Activated CD4-positive, alpha-beta memory T cell treated with anti-CD3 and anti-CD28 coated beads for 36 hours (primary cell): ENCODE data around the gene OR14A16. TPM values are rescaled to one million over a fixed set of nuclear protein-coding genes. Genes with fewer than 3 reads are reported as not detected.

Source experiments
- CTCF ChIA-PET: fragments of 350-600 bp; sonication (Branson Sonifier 250); formaldehyde crosslinking; loops from one replicate; lab custom pipeline; 2021; ENCODE audit warnings: antibody characterized with exemption, inconsistent platforms; lab: Charles Lee
- POLR2A ChIA-PET: fragments of 350-600 bp; sonication (Branson Sonifier 250); formaldehyde crosslinking; loops from one replicate; lab custom pipeline; 2021; ENCODE audit warnings: antibody characterized with exemption; lab: Charles Lee
- DNase-seq: peaks from one replicate; pipeline ENCODE4 v3.0.0-alpha.2; 2020
- H3K27ac Mint-ChIP-seq: one replicate; pipeline ENCODE4 v1.8.0; 2021; ENCODE audit warnings: mixed read lengths
- H3K27me3 Mint-ChIP-seq: one replicate; pipeline ENCODE4 v1.8.0; 2021; ENCODE audit warnings: mixed read lengths
- H3K36me3 Mint-ChIP-seq: one replicate; pipeline ENCODE4 v1.8.0; 2021; ENCODE audit warnings: mixed read lengths
- H3K4me1 Mint-ChIP-seq: one replicate; pipeline ENCODE4 v1.8.0; 2021; ENCODE audit warnings: low read depth, mixed read lengths
- H3K4me3 Mint-ChIP-seq: one replicate; pipeline ENCODE4 v1.8.0; 2021; ENCODE audit warnings: mild to moderate bottlenecking, mixed read lengths
- H3K9me3 Mint-ChIP-seq: one replicate; pipeline ENCODE4 v1.8.0; 2021; ENCODE audit warnings: mixed read lengths
- intact Hi-C: fragments of 100-400 bp; cut with micrococcal nuclease; formaldehyde crosslinking; loops from one replicate; pipeline ENCODE4 v1.15.1; 2023
- total RNA-seq, 2 experiments: library from RNA; stranded (reverse); gene quantifications; one replicate each; pipeline ENCODE4 v1.2.3, GENCODE V29; 2021

The OR14A16 gene
- total RNA-seq, 2 experiments from 2014 or later = not detected

GRCh38 chr1:247845011-247845692 lies 21.2 kb upstream of the OR14A16 start:
- no peak for DNase-seq
- CTCF ChIA-PET = no interaction called here
- H3K4me1 Mint-ChIP-seq = no peaks in the 10 kb centered on the region
- no peak overlapping the region for H3K4me3 Mint-ChIP-seq
- intact Hi-C loops = no loop called here
- H3K9me3 Mint-ChIP-seq = no peaks in the 10 kb centered on the region
- no peak overlapping the region for H3K27ac Mint-ChIP-seq
- POLR2A ChIA-PET = no interaction called here
- H3K27me3 Mint-ChIP-seq = no peaks in the 10 kb centered on the region
- H3K36me3 Mint-ChIP-seq = no peaks in the 10 kb centered on the region

DNA sequence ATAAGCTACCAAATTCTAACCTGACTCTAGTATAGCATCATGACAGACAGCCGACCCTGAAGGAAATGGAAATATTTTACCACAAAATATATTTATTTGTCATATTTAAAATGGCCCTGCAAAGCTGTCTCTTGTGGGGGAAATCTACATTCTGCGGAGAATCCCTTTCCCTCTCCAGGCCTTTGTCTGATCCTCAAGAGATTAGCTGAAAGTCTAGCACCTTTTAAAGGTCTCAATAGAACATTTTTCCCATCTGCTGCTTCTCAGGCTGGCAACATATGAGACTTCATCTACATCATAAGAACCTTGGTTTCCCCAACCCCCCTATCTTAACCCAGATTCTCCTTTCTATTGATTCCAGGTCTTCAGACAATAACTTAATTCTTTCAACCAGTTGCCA lies 19.5 kb upstream of the OR14A16 start:
- no peaks in the 10 kb centered on the region for H3K4me1 Mint-ChIP-seq
- POLR2A ChIA-PET = no interaction called here

DNA sequence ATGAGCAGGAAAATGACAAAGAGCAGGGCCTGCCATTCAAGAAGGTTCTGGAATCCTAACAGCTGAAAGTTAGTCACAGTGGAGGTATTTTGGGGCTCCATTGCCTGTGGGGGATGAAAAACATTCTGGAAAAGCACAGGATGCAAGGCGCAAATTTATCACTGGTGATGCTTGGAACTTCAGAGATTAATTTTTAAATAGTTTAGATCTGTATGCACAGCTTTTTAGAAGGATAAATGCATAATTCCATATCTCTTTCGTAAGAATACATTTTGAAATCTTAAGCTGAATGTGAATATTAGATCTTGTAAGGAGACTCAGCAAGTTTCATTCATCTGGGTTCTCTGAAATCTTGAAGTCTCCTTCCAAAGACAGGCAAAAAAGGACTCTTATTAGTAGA lies 17.9 kb upstream of the OR14A16 start, which contains the start of gene OR11L1:
OR11L1 (minus strand) TSS at position 101 of the 400 bp plus-strand sequence; CDS start at position 101, 0 bp downstream.
- DNase-seq = no peak
- Mint-ChIP-seq H3K9me3 (no peaks in the 10 kb centered on the region), H3K4me3 (no peak within 1 kb of the TSS), H3K36me3 (no peaks in the 10 kb centered on the region), H3K4me1 (no peaks in the 10 kb centered on the region), H3K27ac (no peak within 1 kb of the TSS), H3K27me3 (no peaks in the 10 kb centered on the region)
- ChIA-PET CTCF (no interaction called here), POLR2A (no interaction called here)
- intact Hi-C loops = no loop called here

More for the DNA sequence above, 19.5 kb upstream of the OR14A16 start:
- intact Hi-C loops = no loop called here
- H3K27me3 Mint-ChIP-seq = no peaks in the 10 kb centered on the region
- CTCF ChIA-PET = no interaction called here
- no peaks in the 10 kb centered on the region for H3K9me3 Mint-ChIP-seq
- H3K27ac Mint-ChIP-seq = no peak overlapping the region
- DNase-seq = no peak
- H3K4me3 Mint-ChIP-seq = no peak overlapping the region
- no peaks in the 10 kb centered on the region for H3K36me3 Mint-ChIP-seq

GRCh38 chr1:247840818-247841217 lies 16.9 kb upstream of the OR14A16 start:
- intact Hi-C loops = no loop called here

DNA sequence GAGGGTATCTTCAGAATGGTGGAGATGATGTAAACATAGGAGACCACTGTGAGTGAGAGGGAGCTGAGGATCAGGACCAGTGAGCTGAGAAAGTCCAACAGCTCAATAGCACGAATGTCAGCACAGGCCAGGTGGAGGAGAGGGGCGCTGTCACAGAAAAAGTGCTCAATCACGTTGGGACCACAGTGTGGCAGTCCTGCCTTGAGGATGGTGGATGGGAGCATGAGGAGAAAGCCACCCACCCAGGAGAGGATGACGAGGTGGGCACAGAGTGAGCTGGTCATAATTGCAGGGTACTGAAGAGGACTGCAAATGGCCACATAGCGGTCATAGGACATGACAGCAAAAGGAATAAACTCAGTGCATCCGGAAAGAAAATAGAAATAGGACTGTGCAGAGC lies 9.7 kb upstream of the OR14A16 start:
- Mint-ChIP-seq H3K27ac (no peak overlapping the region), H3K4me3 (no peak overlapping the region), H3K36me3 (no peaks in the 10 kb centered on the region), H3K27me3 (peaks cover 4% of the 10 kb centered on the region), H3K4me1 (no peaks in the 10 kb centered on the region), H3K9me3 (no peaks in the 10 kb centered on the region)
- POLR2A ChIA-PET = no interaction called here
- DNase-seq = no peak
- CTCF ChIA-PET = no interaction called here
- intact Hi-C loops = no loop called here

More at GRCh38 chr1:247840818-247841217, 16.9 kb upstream of the OR14A16 start:
- no peaks in the 10 kb centered on the region for H3K4me1 Mint-ChIP-seq
- ChIA-PET POLR2A (no interaction called here), CTCF (no interaction called here)
- H3K36me3 Mint-ChIP-seq = no peaks in the 10 kb centered on the region
- no peak overlapping the region for H3K27ac Mint-ChIP-seq
- H3K9me3 Mint-ChIP-seq = no peaks in the 10 kb centered on the region
- H3K27me3 Mint-ChIP-seq = no peaks in the 10 kb centered on the region
- no peak for DNase-seq
- no peak overlapping the region for H3K4me3 Mint-ChIP-seq

DNA sequence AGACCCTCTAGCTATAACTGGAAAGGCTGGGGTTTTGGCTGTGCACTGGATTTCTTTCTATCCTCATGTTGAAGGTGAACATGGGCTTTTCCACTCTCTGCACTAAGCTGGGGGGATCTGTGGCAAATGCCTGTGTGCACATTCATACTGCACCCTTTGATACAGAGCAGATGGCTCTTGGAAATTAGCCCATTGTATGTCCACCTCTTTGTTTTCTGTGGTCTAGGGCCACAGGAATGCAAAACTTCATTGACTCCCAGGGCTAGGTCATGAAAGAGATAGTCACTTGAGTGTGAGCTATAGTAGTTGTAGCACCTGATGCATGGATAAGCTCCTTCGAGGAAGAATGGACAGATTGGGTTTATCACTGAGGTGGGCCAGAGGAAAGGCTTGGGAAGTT lies 5.7 kb upstream of the OR14A16 start:
- H3K4me1 Mint-ChIP-seq = no peaks in the 10 kb centered on the region
- intact Hi-C loops = no loop called here
- POLR2A ChIA-PET = no interaction called here
- no peaks in the 10 kb centered on the region for H3K36me3 Mint-ChIP-seq
- no peak overlapping the region for H3K4me3 Mint-ChIP-seq
- no peaks in the 10 kb centered on the region for H3K9me3 Mint-ChIP-seq
- no peak overlapping the region for H3K27ac Mint-ChIP-seq
- no peak for DNase-seq
- CTCF ChIA-PET = no interaction called here
- peaks cover 4% of the 10 kb centered on the region for H3K27me3 Mint-ChIP-seq

DNA sequence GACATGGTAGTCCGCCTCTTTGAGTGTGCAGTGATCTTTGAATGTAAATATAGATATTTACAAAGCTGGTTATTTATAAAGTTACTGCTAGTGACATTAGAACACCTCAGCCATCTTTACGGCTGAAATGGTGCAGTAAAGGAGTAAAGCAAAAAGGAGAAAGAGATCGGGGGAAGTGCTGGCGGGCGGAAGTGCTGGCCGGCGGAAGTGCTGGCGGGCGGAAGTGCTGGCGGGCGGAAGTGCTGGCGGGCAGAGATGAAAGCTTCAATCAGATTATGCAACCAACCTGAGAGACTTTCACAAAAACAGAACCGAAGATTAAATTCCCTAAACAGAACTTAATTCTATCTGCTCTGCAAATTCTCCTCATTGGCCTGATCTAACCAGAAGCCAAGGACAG lies 1.4 kb upstream of the OR14A16 start:
- CTCF ChIA-PET = no interaction called here

DNA sequence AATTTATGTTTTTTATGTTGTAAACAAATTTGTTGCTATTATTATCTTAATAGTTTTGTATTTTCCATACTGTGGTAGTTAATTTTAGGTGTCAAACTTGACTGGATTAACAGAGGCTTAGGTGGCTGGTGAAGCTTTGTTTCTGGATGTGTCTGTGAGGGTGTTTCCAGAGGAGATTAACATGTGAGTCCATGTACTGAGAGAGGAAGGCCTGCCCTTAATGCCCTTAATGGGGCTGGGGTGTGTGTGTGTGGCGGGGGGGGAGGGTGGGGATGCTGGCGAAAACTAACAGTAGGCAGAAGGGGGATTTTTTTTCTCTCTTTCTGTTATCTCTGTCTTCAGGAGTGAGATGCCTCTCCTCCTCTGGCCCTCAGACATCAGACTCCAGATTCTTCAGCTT lies 1.9 kb downstream of the OR14A16 start:
- Mint-ChIP-seq H3K4me1 (no peaks in the 10 kb centered on the region), H3K27me3 (no peaks in the 10 kb centered on the region), H3K9me3 (no peaks in the 10 kb centered on the region), H3K27ac (no peak overlapping the region), H3K36me3 (no peaks in the 10 kb centered on the region), H3K4me3 (no peak overlapping the region)
- ChIA-PET POLR2A (no interaction called here), CTCF (no interaction called here)
- intact Hi-C loops = no loop called here
- no peak for DNase-seq

More for the DNA sequence above, 1.4 kb upstream of the OR14A16 start:
- H3K9me3 Mint-ChIP-seq = no peaks in the 10 kb centered on the region
- no peaks in the 10 kb centered on the region for H3K27me3 Mint-ChIP-seq
- H3K4me3 Mint-ChIP-seq = no peak overlapping the region
- intact Hi-C loops = no loop called here
- no peak for DNase-seq
- POLR2A ChIA-PET = interaction anchor here (0.7 kb wide), 1 partner anchor 99 kb away, joined by 3 read pairs; the partner anchor contains the start of gene OR2AJ1
- H3K36me3 Mint-ChIP-seq = no peaks in the 10 kb centered on the region
- H3K4me1 Mint-ChIP-seq = no peaks in the 10 kb centered on the region
- H3K27ac Mint-ChIP-seq = no peak overlapping the region

- Mint-ChIP-seq H3K4me3 (no peak overlapping the region), H3K27ac (no peak overlapping the region), H3K9me3 (no peaks in the 10 kb centered on the region), H3K4me1 (no peaks in the 10 kb centered on the region), H3K27me3 (no peaks in the 10 kb centered on the region), H3K36me3 (no peaks in the 10 kb centered on the region)
- ChIA-PET CTCF (no interaction called here), POLR2A (no interaction called here)
- intact Hi-C loops = no loop called here
- no peak for DNase-seq
Observed at GRCh38 chr1:247812637-247813036, 11.3 kb downstream of the OR14A16 start.

DNA sequence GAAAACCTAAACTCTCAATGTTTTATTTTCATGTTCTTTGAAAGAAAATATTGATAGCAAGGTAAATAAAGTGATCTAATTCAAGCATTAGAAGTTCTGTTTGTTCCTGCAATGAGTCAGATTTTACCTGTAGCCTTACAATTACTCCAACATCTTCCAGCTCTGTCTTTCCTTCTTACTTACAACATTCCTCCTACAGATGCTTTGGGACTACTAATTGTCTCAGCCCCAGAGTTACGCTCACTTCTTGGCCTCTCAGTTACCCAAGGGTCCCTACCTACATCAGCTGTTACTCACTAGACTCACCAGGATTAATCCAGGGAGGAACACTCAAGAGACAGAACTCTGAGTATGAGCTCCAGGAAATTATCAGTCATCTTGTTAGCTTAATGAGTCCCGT lies 26.4 kb downstream of the OR14A16 start:
- Mint-ChIP-seq H3K27me3 (peaks cover 2% of the 10 kb centered on the region), H3K36me3 (no peaks in the 10 kb centered on the region), H3K4me3 (no peak overlapping the region), H3K4me1 (no peaks in the 10 kb centered on the region), H3K9me3 (no peaks in the 10 kb centered on the region), H3K27ac (no peak overlapping the region)
- no peak for DNase-seq
- intact Hi-C loops = no loop called here
- POLR2A ChIA-PET = no interaction called here
- CTCF ChIA-PET = no interaction called here

DNA sequence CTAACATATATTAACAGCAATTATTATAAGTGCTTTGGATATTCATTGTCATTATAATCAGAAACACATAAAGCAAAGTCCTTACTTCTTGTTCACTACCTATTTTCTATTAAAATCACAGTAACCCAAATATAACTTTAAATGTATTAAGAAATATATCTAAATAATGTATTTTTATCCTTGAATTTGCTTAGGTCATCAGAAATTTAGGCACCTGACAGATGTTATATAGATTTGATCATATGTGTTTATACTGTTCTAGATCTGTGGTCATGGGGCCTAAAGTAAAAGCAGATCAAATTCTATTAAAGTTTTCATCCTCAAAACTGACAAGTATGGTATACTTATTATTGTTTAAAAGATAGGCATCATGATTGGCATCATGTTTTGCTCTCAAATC lies 54.3 kb downstream of the OR14A16 start:
- Mint-ChIP-seq H3K4me3 (no peak overlapping the region), H3K27me3 (no peaks in the 10 kb centered on the region), H3K27ac (no peak overlapping the region), H3K9me3 (no peaks in the 10 kb centered on the region), H3K4me1 (no peaks in the 10 kb centered on the region), H3K36me3 (no peaks in the 10 kb centered on the region)
- DNase-seq = no peak
- ChIA-PET POLR2A (no interaction called here), CTCF (no interaction called here)
- intact Hi-C loops = no loop called here
